Measurements from ENCODE around the gene SSBP3.

GRCh38 chr1:54220004-54220811 lies 186.0 kb downstream of the SSBP3 start:
- TF ChIP-seq SUZ12 (IDR thresholded peaks at IDR 0.05; ENCODE audit: extremely low read depth, insufficient read depth, insufficient read length) (no peak), YY1 (IDR thresholded peaks at IDR 0.05; ENCODE audit: insufficient read depth, insufficient read length) (no peak), ZNF274 (IDR thresholded peaks at IDR 0.05; ENCODE audit: low read depth, low read length) (no peak)
